K562 (cell line): ENCODE data around the gene SNW1. TPM values are rescaled to one million over a fixed set of nuclear protein-coding genes. Genes with fewer than 3 reads are reported as not detected.
A peak's percentile ranks its signal among the peaks of the same experiment; 100 is the strongest.

Experiments used
- ATAC-seq: fragments of 200-7000 bp; cut with Tn5 transposase; 3 replicates; pipeline ENCODE4 v1.9.1; 2020; ENCODE audit warnings: moderate library complexity
- BruUV-seq: library from RNA; stranded (reverse); fragments of 400-500 nt; replicated peaks from 2 replicates; lab custom pipeline; 2021; lab: Mats Ljungman, UMichigan
- CTCF ChIA-PET: fragments of 300-600 bp; formaldehyde crosslinking; extraction: SDS; loops from one replicate; lab custom pipeline; 2021; ENCODE audit warnings: low intra/inter-chr PET ratio; lab: Yijun Ruan, JAX
- POLR2A ChIA-PET: fragments of 300-600, 350-650 bp; sonication (Branson Sonifier 250); formaldehyde crosslinking; extraction: SDS; loops from one replicate; lab custom pipeline; 2021; ENCODE audit warnings: antibody characterized with exemption, inconsistent platforms; lab: Yijun Ruan, JAX
- DNase-seq, 4 experiments: peaks; one replicate each; pipeline versions ENCODE4 v3.0.0 to v3.0.0-alpha.2; 2011 to 2018; ENCODE audit warnings: low spot score in 3 of 4, mixed read lengths in 3 of 4; ENCODE audit errors: extremely low read depth in 1 of 4
- FAIRE-seq: peaks from 2 replicates; lab custom pipeline; 2011; peaks lifted over from hg19 to GRCh38; lab: Jason Lieb, UNC
- H2AFZ ChIP-seq: 2 replicates; pipeline ENCODE4 v1.6.0; 2011; ENCODE audit warnings: low read depth, low read length, control low read depth, inconsistent platforms
- H3K27ac ChIP-seq: fragments of 200-600 bp; 3 replicates; pipeline ENCODE4 v1.8.0; 2011; ENCODE audit warnings: low read depth, mild to moderate bottlenecking, control low read depth, inconsistent platforms, low read length, moderate library complexity, mixed read lengths; ENCODE audit errors: extremely low read depth
- H3K27me3 ChIP-seq, 2 experiments: fragments of 300-600 bp in 1 of 2; 2 replicates in 1 of 2; 3 replicates in 1 of 2; pipeline versions ENCODE4 v1.6.0 to v1.8.0; 2011; ENCODE audit warnings: inconsistent platforms in 2 of 2, low read length in 2 of 2, mild to moderate bottlenecking in 1 of 2, mixed read lengths in 1 of 2, moderate library complexity in 1 of 2; ENCODE audit not compliant: control insufficient read depth in 2 of 2, insufficient read depth in 2 of 2
- H3K36me3 ChIP-seq: fragments of 300-600 bp; 3 replicates; pipeline ENCODE4 v1.8.0; 2011; ENCODE audit warnings: mild to moderate bottlenecking, low read length, inconsistent platforms; ENCODE audit not compliant: control insufficient read depth, insufficient read depth
- H3K4me1 ChIP-seq, 2 experiments: fragments of 200-600 bp in 1 of 2; replicated peaks in 1 of 2; 2 replicates in 1 of 2; 3 replicates in 1 of 2; pipeline versions ENCODE4 v1.5.1 to v1.8.0; 2011; ENCODE audit warnings: inconsistent platforms in 2 of 2, low read length in 2 of 2, mild to moderate bottlenecking in 1 of 2, mixed read lengths in 1 of 2, moderate library complexity in 1 of 2; ENCODE audit not compliant: control insufficient read depth in 2 of 2, insufficient read depth in 2 of 2
- H3K4me2 ChIP-seq: 2 replicates; pipeline ENCODE4 v1.6.1; 2011; ENCODE audit warnings: low read length, control low read depth, inconsistent platforms, mixed read lengths; ENCODE audit not compliant: insufficient read depth
- H3K4me3 ChIP-seq: fragments of 200-600 bp; sonication (generic), shearing (Covaris generic); 2 replicates; pipeline ENCODE4 v1.5.1; 2016; ENCODE audit warnings: control low read depth, inconsistent platforms
- H3K79me2 ChIP-seq: fragments of 200-600 bp; 3 replicates; pipeline ENCODE4 v1.8.0; 2011; ENCODE audit warnings: low read length, inconsistent platforms; ENCODE audit not compliant: control insufficient read depth, insufficient read depth
- H3K9ac ChIP-seq, 2 experiments: 2 replicates each; pipeline versions ENCODE4 v1.6.0 to v1.6.1; 2011; ENCODE audit warnings: low read depth in 2 of 2, low read length in 2 of 2, control low read depth in 1 of 2, inconsistent platforms in 1 of 2, mild to moderate bottlenecking in 1 of 2, mixed read lengths in 1 of 2; ENCODE audit not compliant: insufficient read depth in 1 of 2
- H3K9me1 ChIP-seq: one replicate; pipeline ENCODE4 v1.6.0; 2011; ENCODE audit warnings: inconsistent platforms, mild to moderate bottlenecking, low read length, moderate library complexity; ENCODE audit not compliant: control insufficient read depth, insufficient read depth
- H3K9me3 ChIP-seq: replicated peaks from 2 replicates; pipeline ENCODE4 v1.5.1; 2011; ENCODE audit warnings: low read depth, low read length, inconsistent platforms; ENCODE audit not compliant: control insufficient read depth, insufficient read depth
- H4K20me1 ChIP-seq: replicated peaks from 2 replicates; pipeline ENCODE4 v1.6.1; 2011; ENCODE audit warnings: low read length, inconsistent platforms, mixed read lengths; ENCODE audit not compliant: control insufficient read depth, insufficient read depth
- ATF6 ChIP-seq: sonication (generic); formaldehyde crosslinking; IDR thresholded peaks from 2 replicates; pipeline ENCODE4 v1.4.0; 2020; ENCODE audit warnings: mild to moderate bottlenecking, missing genetic modification reagents
- ZNF280B ChIP-seq: fragments of 250-450 bp; sonication (Bioruptor Pico); IDR thresholded peaks from 2 replicates; pipeline ENCODE4 v1.5.1; 2021; ENCODE audit warnings: mild to moderate bottlenecking
- WGBS: fragments of 100-300 bp; shearing (Covaris generic); methylation state at CpG from one replicate; pipeline ENCODE4 v1.1.6; 2016; ENCODE audit warnings: low coverage, mixed read lengths; ENCODE audit not compliant: insufficient coverage; ENCODE audit errors: missing lambda C conversion rate; 5-methylcytosine and 5-hydroxymethylcytosine counted together
- in situ Hi-C: fragments of 300-500 bp; cut with MboI; formaldehyde crosslinking; loops from 4 replicates; pipeline ENCODE4 v1.15.0; 2018; ENCODE audit warnings: inconsistent platforms, mixed read lengths
- intact Hi-C: fragments of 100-400 bp; cut with micrococcal nuclease; formaldehyde crosslinking; loops from 2 replicates; pipeline ENCODE4 v1.14.2; 2022
- polyA plus RNA-seq, 8 experiments: library from polyadenylated mRNA; depleted of rRNA in 4 of 8; stranded (reverse) in 5 of 8; unstranded in 3 of 8; fragments of >200 nt; fragmentation: Nextera tagmentation in 2 of 8; fragmentation: Illumina TruSeq in 1 of 8; extraction: Ambion mirVana in 2 of 8; extraction: Trizol in 1 of 8; gene quantifications; 2 replicates each; pipeline versions ENCODE4 v1.2.1 to v1.2.3, GENCODE V29; 2011 to 2014; ENCODE audit warnings: inconsistent platforms in 1 of 8, missing spikeins in 1 of 8
- total RNA-seq, 7 experiments: library from RNA; depleted of rRNA in 6 of 7; stranded (reverse); fragments of >200 nt in 6 of 7; fragmentation: Illumina TruSeq in 2 of 7; extraction: Trizol in 2 of 7; gene quantifications; 2 replicates each; pipeline versions ENCODE4 v1.2.1 to v1.2.3, GENCODE V29; 2011 to 2021; ENCODE audit warnings: low replicate concordance in 1 of 7

SNW1 gene
- total and polyA plus RNA-seq, 9 of the 15 experiments (the other 6 are each of a cell fraction or from before 2014, with no cell fraction given): 64.4 to 143 (median 98.2) TPM

GRCh38 chr14:77752799-77753516, 8.0 kb downstream of the SNW1 start:
- BruUV-seq: no TSS peak
- WGBS: 83% methylated on average over 3 of the region's 3 CpGs
- no peaks in the 10 kb centered on the region for H3K9me3 ChIP-seq
- no peak overlapping the region for H3K4me2 ChIP-seq
- no peaks in the 10 kb centered on the region for H3K27me3 ChIP-seq
- no peaks in the 10 kb centered on the region for H4K20me1 ChIP-seq
- H3K4me3 ChIP-seq: no peak overlapping the region
- no peaks in the 10 kb centered on the region; a peak in 1 of 5 replicates for H3K4me1 ChIP-seq
- ChIA-PET POLR2A (interaction anchor here (0.7 to 0.8 kb wide), 2 partner anchors 8 to 13 kb away, joined by 3 to 4 read pairs; partner anchors contain the start of gene SNW1), CTCF (interaction anchor here (0.7 kb wide), 1 partner anchor 11 kb away, joined by 3 read pairs; no protein-coding TSS in a partner anchor)
- H3K9me1 ChIP-seq: no peaks in the 10 kb centered on the region
- no peak overlapping the region for H2AFZ ChIP-seq
- peaks cover 80% of the 10 kb centered on the region for H3K36me3 ChIP-seq
- peak; percentile 29 for FAIRE-seq
- no peak for ATAC-seq
- no peak overlapping the region for H3K27ac ChIP-seq
- no peak for DNase-seq
- in situ Hi-C loops: no loop called here
- H3K79me2 ChIP-seq: peaks cover 51% of the 10 kb centered on the region
- TF ChIP-seq ZNF280B (CRISPR knock-in tag) (no peak), ATF6 (CRISPR knock-in tag) (no peak)
- no peak overlapping the region for H3K9ac ChIP-seq
- intact Hi-C loops: no loop called here
